Hepatocyte (in vitro differentiated cells): Measurements from ENCODE around the gene STX18.

ENCODE experiments used
- CTCF ChIP-seq: fragments of 200-600 bp; sonication (generic); IDR thresholded peaks from 2 replicates; pipeline ENCODE4 v1.5.1; 2016; ENCODE audit warnings: antibody characterized with exemption, mild to moderate bottlenecking; ENCODE audit not compliant: poor library complexity
- EZH2 ChIP-seq: fragments of 200-600 bp; sonication (generic); IDR thresholded peaks from 2 replicates; pipeline ENCODE4 v1.6.1; 2016; ENCODE audit warnings: antibody characterized with exemption, mild to moderate bottlenecking, borderline replicate concordance
- EZH2phosphoT487 ChIP-seq: fragments of 200-600 bp; sonication (generic); IDR thresholded peaks from one replicate; pipeline ENCODE4 v1.6.1; 2018; ENCODE audit warnings: antibody characterized with exemption, mild to moderate bottlenecking, low read depth, moderate library complexity; ENCODE audit not compliant: unreplicated experiment, severe bottlenecking

GRCh38 chr4:4437798-4438470, 103.9 kb downstream of the STX18 start:
- TF ChIP-seq EZH2phosphoT487 (no peak), CTCF (no peak), EZH2 (no peak)
